Endothelial cell of umbilical vein (primary cell): ENCODE data around the gene H2AZ2. TPM values are rescaled to one million over a fixed set of nuclear protein-coding genes. Genes with fewer than 3 reads are reported as not detected.

Experiments
- BruUV-seq: library from RNA; stranded (reverse); fragments of 400-500 nt; replicated peaks from 2 replicates; lab custom pipeline; 2021; lab: Mats Ljungman, UMichigan
- CTCF ChIA-PET: fragments of 300-600, 350-600 bp; sonication (Branson Sonifier 250); formaldehyde crosslinking; loops from one replicate; lab custom pipeline; 2021; ENCODE audit warnings: antibody characterized with exemption, inconsistent platforms; lab: Charles Lee
- POLR2A ChIA-PET: fragments of 300-600, 350-600 bp; sonication (Branson Sonifier 250); formaldehyde crosslinking; loops from one replicate; lab custom pipeline; 2021; ENCODE audit warnings: antibody characterized with exemption, inconsistent platforms; lab: Charles Lee
- DNase-seq: peaks from one replicate; pipeline ENCODE4 v3.0.0-alpha.2; 2011; ENCODE audit warnings: low read depth, low spot score
- FAIRE-seq: peaks from 2 replicates; lab custom pipeline; 2011; peaks lifted over from hg19 to GRCh38; lab: Jason Lieb, UNC
- H2AFZ ChIP-seq: 2 replicates; pipeline ENCODE4 v1.6.0; 2012; ENCODE audit warnings: low read depth, low read length, control low read depth, inconsistent platforms
- H3K27ac ChIP-seq: 2 replicates; pipeline ENCODE4 v1.5.1; 2011; ENCODE audit warnings: low read depth, mild to moderate bottlenecking, control low read depth, low read length, moderate library complexity; ENCODE audit not compliant: insufficient read depth
- H3K27me3 ChIP-seq, 2 experiments: 2 replicates each; pipeline versions ENCODE4 v1.6.0 to v1.6.1; 2011; ENCODE audit warnings: low read length in 2 of 2, mixed read lengths in 1 of 2; ENCODE audit not compliant: control insufficient read depth in 2 of 2, insufficient read depth in 2 of 2
- H3K36me3 ChIP-seq, 2 experiments: 2 replicates in 1 of 2; 3 replicates in 1 of 2; pipeline ENCODE4 v1.5.1; 2011; ENCODE audit warnings: low read length in 2 of 2, mild to moderate bottlenecking in 1 of 2, moderate library complexity in 1 of 2; ENCODE audit not compliant: control insufficient read depth in 2 of 2, insufficient read depth in 2 of 2; ENCODE audit errors: extremely low read depth in 1 of 2
- H3K4me1 ChIP-seq: 3 replicates; pipeline ENCODE4 v1.5.1; 2011; ENCODE audit warnings: mild to moderate bottlenecking, low read length; ENCODE audit not compliant: control insufficient read depth, insufficient read depth; ENCODE audit errors: extremely low read depth
- H3K4me2 ChIP-seq: 2 replicates; pipeline ENCODE4 v1.6.1; 2011; ENCODE audit warnings: low read length, control low read depth, mixed read lengths; ENCODE audit not compliant: insufficient read depth
- H3K4me3 ChIP-seq, 3 experiments: fragments of 200-600 bp in 1 of 3; sonication (generic), shearing (Covaris generic) in 1 of 3; replicated peaks in 1 of 3; 2 replicates each; pipeline ENCODE4 v1.5.1; 2011 to 2016; ENCODE audit warnings: control low read depth in 3 of 3, low read length in 3 of 3, mild to moderate bottlenecking in 2 of 3, inconsistent platforms in 1 of 3, low read depth in 1 of 3, moderate library complexity in 1 of 3; ENCODE audit not compliant: insufficient read depth in 1 of 3
- H3K79me2 ChIP-seq: 2 replicates; pipeline ENCODE4 v1.6.0; 2012; ENCODE audit warnings: low read length, inconsistent platforms; ENCODE audit not compliant: control insufficient read depth, insufficient read depth
- H3K9ac ChIP-seq: replicated peaks from 2 replicates; pipeline ENCODE3; 2011; ENCODE audit warnings: low read length, control low read depth; ENCODE audit not compliant: insufficient read depth; ENCODE audit errors: extremely low read depth
- H3K9me1 ChIP-seq: replicated peaks from 3 replicates; pipeline ENCODE4 v1.6.0; 2011; ENCODE audit warnings: mild to moderate bottlenecking, low read length; ENCODE audit not compliant: control insufficient read depth, insufficient read depth; ENCODE audit errors: extremely low read depth
- H3K9me3 ChIP-seq: replicated peaks from 2 replicates; pipeline ENCODE4 v1.5.1; 2012; ENCODE audit warnings: low read length, inconsistent platforms; ENCODE audit not compliant: control insufficient read depth, insufficient read depth
- H4K20me1 ChIP-seq: replicated peaks from 2 replicates; pipeline ENCODE3; 2011; ENCODE audit warnings: mild to moderate bottlenecking, low read length; ENCODE audit not compliant: control insufficient read depth, insufficient read depth; ENCODE audit errors: extremely low read depth
- CTCF ChIP-seq, 2 donors: IDR thresholded peaks; 1 replicate in 1 of 2; 2 replicates in 1 of 2; pipeline ENCODE4 v1.5.1; 2011; ENCODE audit warnings: low read length in 2 of 2, mild to moderate bottlenecking in 2 of 2, moderate library complexity in 2 of 2, control low read depth in 1 of 2, inconsistent platforms in 1 of 2, low read depth in 1 of 2; ENCODE audit not compliant: insufficient read depth in 1 of 2; ENCODE audit errors: extremely low read depth in 1 of 2
- EZH2 ChIP-seq: IDR thresholded peaks from 2 replicates; pipeline ENCODE4 v1.6.1; 2012; ENCODE audit warnings: borderline replicate concordance, low read depth, mild to moderate bottlenecking, moderate library complexity, low read length, inconsistent platforms; ENCODE audit not compliant: severe bottlenecking
- FOS ChIP-seq: IDR thresholded peaks from 2 replicates; pipeline ENCODE4 v1.6.1; 2011; ENCODE audit warnings: mild to moderate bottlenecking, low read length, moderate library complexity, borderline replicate concordance; ENCODE audit not compliant: insufficient read depth
- GATA2 ChIP-seq: IDR thresholded peaks from 2 replicates; pipeline ENCODE4 v1.7.0; 2011; ENCODE audit warnings: low read depth, mild to moderate bottlenecking, moderate library complexity, mixed read lengths, low read length; ENCODE audit not compliant: insufficient read length, insufficient read depth
- JUN ChIP-seq: IDR thresholded peaks from 2 replicates; pipeline ENCODE4 v1.6.1; 2011; ENCODE audit warnings: borderline replicate concordance, low read depth; ENCODE audit not compliant: insufficient read length, insufficient read depth
- MAX ChIP-seq: IDR thresholded peaks from 2 replicates; pipeline ENCODE4 v1.6.1; 2011; ENCODE audit not compliant: insufficient read depth, insufficient read length
- MYC ChIP-seq: IDR thresholded peaks from one replicate; pipeline ENCODE4 v1.6.1; 2011; ENCODE audit warnings: mild to moderate bottlenecking, low read depth, low read length
- POLR2A ChIP-seq: IDR thresholded peaks from 2 replicates; pipeline ENCODE4 v1.6.1; 2012; ENCODE audit warnings: low read depth, mild to moderate bottlenecking, control low read depth, low read length
- POLR2AphosphoS5 ChIP-seq: IDR thresholded peaks from 2 replicates; pipeline ENCODE4 v1.6.1; 2012; ENCODE audit warnings: low read depth, mild to moderate bottlenecking, control low read depth, low read length, moderate library complexity; ENCODE audit not compliant: insufficient read depth
- dilution Hi-C: fragments of 300-500 bp; cut with MboI; formaldehyde crosslinking; loops from one replicate; pipeline ENCODE4 v1.15.0; 2019; ENCODE audit warnings: low sequenced_read_pairs; ENCODE audit not compliant: extremely low pct_ligation_motif_present
- intact Hi-C: fragments of 100-400 bp; cut with micrococcal nuclease; formaldehyde crosslinking; loops from one replicate; pipeline ENCODE4 v1.10.0; 2022
- polyA plus RNA-seq, 4 experiments: library from polyadenylated mRNA; depleted of rRNA in 3 of 4; stranded (reverse) in 3 of 4; unstranded in 1 of 4; fragments of >200 nt; gene quantifications; 2 replicates each; pipeline versions ENCODE4 v1.2.1 to v1.2.3, GENCODE V29; 2011 to 2012; ENCODE audit warnings: missing spikeins in 1 of 4
- total RNA-seq: library from RNA; stranded (reverse); gene quantifications from 2 replicates; pipeline ENCODE4 v1.2.3, GENCODE V29; 2021

H2AZ2 gene
- total and polyA plus RNA-seq, 2 donors (not counting 3 experiments of a cell fraction or from before 2014, with no cell fraction given) = 225 to 232 TPM

GRCh38 chr7:44793919-44794318 lies 54.0 kb downstream of the H2AZ2 start:
- Histone ChIP-seq H3K9me1 (no peaks in the 10 kb centered on the region), H3K4me3 (no peak overlapping the region), H3K9me3 (no peaks in the 10 kb centered on the region), H3K4me2 (no peak overlapping the region), H4K20me1 (peaks cover 4% of the 10 kb centered on the region), H3K79me2 (peaks cover 26% of the 10 kb centered on the region), H3K27ac (no peak overlapping the region), H3K36me3 (peaks cover 0 to 3% of the 10 kb centered on the region in 2 experiments), H3K9ac (no peak overlapping the region), H2AFZ (no peak overlapping the region), H3K27me3 (no peaks in the 10 kb centered on the region), H3K4me1 (peaks cover 5% of the 10 kb centered on the region)
- intact Hi-C loops = no loop called here
- ChIA-PET CTCF (interaction anchor here (1.4 kb wide), 1 partner anchor 159 kb away, joined by 3 read pairs; no protein-coding TSS in a partner anchor), POLR2A (no interaction called here)
- FAIRE-seq (no peak), DNase-seq (no peak)
- no peak for TF ChIP-seq MAX
- TF ChIP-seq CTCF (IDR thresholded peaks at IDR 0.05; ENCODE audit: extremely low read depth in 1 of 2, insufficient read depth in 1 of 2, low read depth in 1 of 2, low read length in 2 of 2) = no peak
- no peak for TF ChIP-seq FOS
- no peak for TF ChIP-seq MYC
- no peak for TF ChIP-seq JUN
- no peak for TF ChIP-seq POLR2AphosphoS5
- no peak for TF ChIP-seq POLR2A
- no peak for TF ChIP-seq EZH2
- no peak for TF ChIP-seq GATA2
- no TSS peak for BruUV-seq
- dilution Hi-C loops = no loop called here
